Measurements from ENCODE around the gene CISD1.

CISD1 gene

DNA sequence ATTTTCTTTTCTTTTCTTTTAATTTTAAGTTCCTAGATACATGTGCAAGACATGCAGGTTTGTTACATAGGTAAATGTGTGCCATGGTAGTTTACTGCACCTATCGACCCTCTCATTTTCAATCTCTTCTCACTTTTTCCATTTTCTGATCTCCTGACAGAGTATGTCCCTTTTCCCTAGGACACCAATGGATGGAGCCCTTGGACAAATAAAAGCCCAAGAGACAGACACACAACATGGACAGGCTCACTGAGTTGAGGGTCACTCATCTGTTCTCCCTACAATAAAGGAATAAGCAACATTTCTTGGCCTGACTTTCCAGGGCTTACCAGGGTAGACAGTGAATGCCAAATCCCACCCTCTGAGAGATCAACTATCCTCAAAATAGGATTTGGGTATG, 50.6 kb downstream of the CISD1 start:
- TF ChIP-seq, protein P1, sequence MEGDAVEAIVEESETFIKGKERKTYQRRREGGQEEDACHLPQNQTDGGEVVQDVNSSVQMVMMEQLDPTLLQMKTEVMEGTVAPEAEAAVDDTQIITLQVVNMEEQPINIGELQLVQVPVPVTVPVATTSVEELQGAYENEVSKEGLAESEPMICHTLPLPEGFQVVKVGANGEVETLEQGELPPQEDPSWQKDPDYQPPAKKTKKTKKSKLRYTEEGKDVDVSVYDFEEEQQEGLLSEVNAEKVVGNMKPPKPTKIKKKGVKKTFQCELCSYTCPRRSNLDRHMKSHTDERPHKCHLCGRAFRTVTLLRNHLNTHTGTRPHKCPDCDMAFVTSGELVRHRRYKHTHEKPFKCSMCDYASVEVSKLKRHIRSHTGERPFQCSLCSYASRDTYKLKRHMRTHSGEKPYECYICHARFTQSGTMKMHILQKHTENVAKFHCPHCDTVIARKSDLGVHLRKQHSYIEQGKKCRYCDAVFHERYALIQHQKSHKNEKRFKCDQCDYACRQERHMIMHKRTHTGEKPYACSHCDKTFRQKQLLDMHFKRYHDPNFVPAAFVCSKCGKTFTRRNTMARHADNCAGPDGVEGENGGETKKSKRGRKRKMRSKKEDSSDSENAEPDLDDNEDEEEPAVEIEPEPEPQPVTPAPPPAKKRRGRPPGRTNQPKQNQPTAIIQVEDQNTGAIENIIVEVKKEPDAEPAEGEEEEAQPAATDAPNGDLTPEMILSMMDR (conservative IDR thresholded peaks at IDR 0.05): peak; percentile 8; the same call in 1 of the 2 replicates
- no peak for TF ChIP-seq ZFX (IDR thresholded peaks at IDR 0.05)
- H3K27ac ChIP-seq: no peak overlapping the region

DNA sequence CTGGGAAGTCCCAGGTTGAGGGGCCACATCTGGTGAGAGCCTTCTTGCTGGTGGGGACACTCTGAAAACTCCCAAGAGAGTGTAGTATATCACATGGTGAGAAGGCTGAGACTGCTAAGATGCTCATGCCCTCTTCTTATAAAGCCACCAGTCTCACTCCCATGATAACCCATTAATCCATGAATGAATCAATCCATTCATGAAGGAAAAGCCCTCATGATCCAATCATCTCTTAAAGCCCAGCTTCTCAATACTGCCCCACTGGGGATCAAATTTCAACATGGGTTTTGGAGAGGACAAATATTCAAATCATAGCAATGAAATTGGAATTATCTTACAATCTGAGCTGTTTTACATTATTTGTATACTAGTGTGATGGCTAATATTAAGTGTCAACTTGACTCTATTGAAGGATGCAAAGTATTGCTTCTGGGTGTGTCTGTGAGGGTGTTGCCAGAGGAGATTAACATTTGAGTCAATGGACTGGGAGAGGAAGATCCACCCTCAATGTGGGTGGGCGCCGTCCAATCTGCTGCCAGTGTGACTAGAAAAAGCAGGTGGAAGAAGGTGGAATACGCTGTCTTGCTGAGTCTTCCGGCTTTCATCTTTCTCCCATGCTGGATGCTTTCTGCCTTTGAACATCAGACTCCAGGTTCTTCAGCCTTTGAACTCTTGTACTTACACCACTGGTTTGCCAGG, 51.5 kb downstream of the CISD1 start:
- TF ChIP-seq ZFX (IDR thresholded peaks at IDR 0.05): no peak
- TF ChIP-seq, protein P1 (conservative IDR thresholded peaks at IDR 0.05): no peak
- no peak overlapping the region for H3K27ac ChIP-seq

DNA sequence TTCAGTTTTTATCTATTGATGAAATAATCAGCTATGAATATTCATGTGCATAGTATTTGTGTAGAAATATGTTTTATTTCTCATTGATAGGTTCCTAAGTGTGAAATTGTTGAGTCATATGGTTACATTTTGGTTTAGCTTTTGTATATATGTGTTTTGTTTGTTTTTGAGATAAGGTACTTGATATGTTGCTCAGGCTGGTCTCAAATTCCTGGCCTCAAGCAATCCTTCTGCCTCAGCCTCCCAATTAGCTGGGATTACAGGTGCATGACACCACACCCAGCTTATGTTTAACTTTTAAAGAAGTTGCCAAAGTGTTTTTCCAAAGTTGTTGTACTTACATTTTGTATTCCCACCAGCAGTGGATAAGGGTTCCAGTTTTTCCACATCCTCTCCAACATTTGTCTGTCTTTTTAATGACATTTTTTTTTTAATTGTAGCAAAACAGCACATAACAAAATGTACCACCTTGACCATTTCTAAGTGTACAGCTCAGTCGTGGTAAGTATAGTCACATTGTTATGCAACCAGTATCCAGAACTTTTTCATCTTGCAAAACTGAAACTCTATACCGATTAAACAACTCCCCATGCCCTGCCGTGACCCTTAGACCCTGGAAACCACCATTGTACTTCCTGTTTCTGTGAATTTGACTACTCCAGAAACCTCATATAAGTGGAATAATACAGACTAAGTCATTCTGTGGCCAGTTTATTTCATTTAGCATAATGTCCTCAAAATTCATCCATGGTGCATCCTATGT, 53.3 kb downstream of the CISD1 start:
- no peak overlapping the region for H3K27ac ChIP-seq
- no peak for TF ChIP-seq ZFX (IDR thresholded peaks at IDR 0.05)
- TF ChIP-seq, protein P1 (conservative IDR thresholded peaks at IDR 0.05): no peak

DNA sequence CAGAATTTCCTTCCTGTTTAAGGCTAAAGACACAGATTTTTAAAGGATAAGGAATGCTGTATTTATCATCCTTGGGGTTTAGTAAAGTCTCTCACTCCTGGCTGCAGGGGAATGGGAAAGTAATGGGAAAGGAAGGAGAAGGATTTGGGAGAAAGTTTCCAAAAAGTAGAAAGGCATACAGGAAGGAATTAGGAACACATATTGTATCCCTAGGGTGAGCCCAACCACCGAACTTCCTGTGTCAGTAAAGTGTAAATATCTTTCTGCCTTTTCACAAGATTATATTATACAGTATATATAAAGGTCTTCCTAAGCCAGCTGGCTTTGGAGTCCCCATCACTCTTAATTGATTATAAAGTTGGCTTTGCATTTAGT, 53.9 kb downstream of the CISD1 start:
- H3K27ac ChIP-seq: no peak overlapping the region
- TF ChIP-seq ZFX (IDR thresholded peaks at IDR 0.05): no peak
- TF ChIP-seq, protein P1 (conservative IDR thresholded peaks at IDR 0.05): no peak

DNA sequence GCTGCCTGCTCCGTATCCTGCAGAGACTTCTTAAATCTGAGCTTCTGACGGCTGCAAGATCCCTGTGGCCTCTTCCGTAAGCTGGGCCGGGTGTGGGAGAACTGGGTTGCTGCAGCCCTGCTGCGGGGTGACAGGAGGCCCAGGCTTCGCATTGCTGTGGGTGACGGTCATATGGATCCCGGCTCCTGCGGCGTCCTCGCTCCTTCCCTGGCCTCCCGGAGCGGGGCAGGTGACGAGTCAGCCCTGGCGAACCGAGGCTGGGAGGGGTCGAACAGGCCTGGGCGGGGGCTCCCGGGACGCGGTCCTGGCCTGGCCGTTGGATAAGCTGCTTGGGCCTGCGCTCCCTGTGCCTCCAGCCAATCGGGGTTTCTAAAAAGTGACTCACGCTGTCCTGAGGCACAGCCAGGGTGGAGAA, 58.0 kb downstream of the CISD1 start:
- TF ChIP-seq, protein P1 (conservative IDR thresholded peaks at IDR 0.05): no peak
- TF ChIP-seq ZFX (IDR thresholded peaks at IDR 0.05): no peak

DNA sequence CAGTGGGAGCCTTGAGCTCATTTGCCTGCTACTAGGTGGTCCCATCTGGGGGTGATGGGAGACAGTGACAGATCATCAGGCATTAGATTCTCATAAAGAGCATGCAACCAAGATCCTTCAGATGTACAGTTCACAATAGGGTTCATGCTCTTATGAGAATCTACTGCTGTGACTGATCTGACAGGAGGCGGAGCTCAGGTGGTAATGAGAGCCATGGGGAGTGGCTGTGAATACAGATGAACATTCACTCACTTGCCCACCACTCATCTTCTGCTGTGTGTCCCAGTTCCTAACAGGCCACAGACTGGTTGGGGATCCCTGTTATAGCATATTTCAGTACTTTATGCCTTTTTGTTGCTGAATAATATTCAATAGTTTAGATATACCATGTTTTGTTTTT, 59.3 kb downstream of the CISD1 start:
- no peak for TF ChIP-seq ZFX (IDR thresholded peaks at IDR 0.05)
- TF ChIP-seq, protein P1 (conservative IDR thresholded peaks at IDR 0.05): no peak
- H3K27ac ChIP-seq: no peak overlapping the region

More for the DNA sequence above, 58.0 kb downstream of the CISD1 start:
- H3K27ac ChIP-seq: no peak overlapping the region

DNA sequence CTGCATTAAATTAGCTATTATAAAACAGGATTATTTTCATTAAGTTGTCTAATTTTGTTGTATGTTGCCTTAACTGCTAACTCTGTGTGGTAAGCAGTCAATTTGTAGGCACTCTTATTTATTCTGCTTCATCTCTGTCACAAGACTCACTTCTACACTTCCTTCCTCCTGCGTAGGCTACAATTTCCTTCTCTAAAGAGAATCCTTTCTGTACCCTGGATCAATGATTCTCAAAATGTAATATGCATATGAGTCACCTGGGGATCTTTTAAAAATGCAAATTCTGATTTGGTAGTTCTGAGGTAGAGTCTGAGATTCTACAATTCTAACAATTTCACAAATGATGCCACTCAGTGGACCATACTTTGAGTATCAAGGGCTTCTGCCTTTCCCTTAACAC, 61.5 kb downstream of the CISD1 start:
- H3K27ac ChIP-seq: no peak overlapping the region
- no peak for TF ChIP-seq ZFX (IDR thresholded peaks at IDR 0.05)
- TF ChIP-seq, protein P1 (conservative IDR thresholded peaks at IDR 0.05): no peak
